HepG2 (cell line): ENCODE results near the gene SLC48A1.

Source experiments
- BHLHE40 ChIP-seq: IDR thresholded peaks from 2 replicates; pipeline ENCODE4 v1.6.1; 2011; ENCODE audit warnings: low read length, improper control_type of control experiment
- EP300 ChIP-seq, 3 experiments: sonication (generic) in 1 of 3; formaldehyde crosslinking in 1 of 3; IDR thresholded peaks; 2 replicates each; pipeline versions ENCODE4 v1.5.1 to v1.6.1; 2011 to 2020; ENCODE audit warnings: low read depth in 2 of 3, low read length in 2 of 3, borderline replicate concordance in 1 of 3, improper control_type of control experiment in 1 of 3, mild to moderate bottlenecking in 1 of 3, missing genetic modification reagents in 1 of 3, moderate library complexity in 1 of 3
- GATAD1 ChIP-seq: IDR thresholded peaks from 2 replicates; pipeline ENCODE4 v1.6.1; 2016; ENCODE audit warnings: missing genetic modification reagents, missing compliant biosample characterization
- HNRNPH1 ChIP-seq: fragments of 200-400 bp; formaldehyde crosslinking; optimal IDR thresholded peaks from 2 replicates; pipeline ENCODE3; 2017; ENCODE audit warnings: mild to moderate bottlenecking, low read depth, low read length
- MAFK ChIP-seq, 2 experiments: IDR thresholded peaks in 1 of 2; conservative IDR thresholded peaks in 1 of 2; 2 replicates each; pipeline ENCODE4 v1.6.1; 2011; ENCODE audit warnings: improper control_type of control experiment in 2 of 2, low read length in 2 of 2
- POLR2A ChIP-seq, 2 experiments: IDR thresholded peaks; 2 replicates each; pipeline ENCODE4 v1.6.1; 2011; ENCODE audit warnings: low read depth in 2 of 2, low read length in 2 of 2, mild to moderate bottlenecking in 1 of 2, moderate library complexity in 1 of 2; ENCODE audit not compliant: insufficient read depth in 1 of 2
- POLR2AphosphoS5 ChIP-seq: IDR thresholded peaks from 2 replicates; pipeline ENCODE4 v1.6.1; 2012; ENCODE audit warnings: low read depth, low read length
- SIN3B ChIP-seq: fragments of 150-350 bp; IDR thresholded peaks from 2 replicates; pipeline ENCODE4 v1.6.1; 2014; ENCODE audit warnings: low read length
- TAF1 ChIP-seq: sonication (generic); formaldehyde crosslinking; IDR thresholded peaks from 2 replicates; pipeline ENCODE4 v1.4.0; 2020; ENCODE audit warnings: missing genetic modification reagents
- ZNF232 ChIP-seq: sonication (generic); formaldehyde crosslinking; IDR thresholded peaks from 2 replicates; pipeline ENCODE4 v1.4.0; 2020; ENCODE audit warnings: missing genetic modification reagents, borderline replicate concordance
- ZNF530 ChIP-seq: sonication (generic); formaldehyde crosslinking; IDR thresholded peaks from 2 replicates; pipeline ENCODE4 v1.5.0; 2020; ENCODE audit warnings: low read depth, mild to moderate bottlenecking, missing genetic modification reagents
- ZNF660 ChIP-seq: sonication (generic); formaldehyde crosslinking; IDR thresholded peaks from 2 replicates; pipeline ENCODE4 v1.5.1; 2020; ENCODE audit warnings: mild to moderate bottlenecking, low read depth, missing genetic modification reagents, borderline replicate concordance
- TF ChIP-seq, protein P1 (sequence below): sonication (generic); formaldehyde crosslinking; IDR thresholded peaks from 2 replicates; pipeline ENCODE4 v1.4.0; 2020; ENCODE audit warnings: missing genetic modification reagents
- TF ChIP-seq, protein P2 (sequence below): IDR thresholded peaks from 2 replicates; pipeline ENCODE4 v1.6.1; 2016; ENCODE audit warnings: control low read depth

DNA sequence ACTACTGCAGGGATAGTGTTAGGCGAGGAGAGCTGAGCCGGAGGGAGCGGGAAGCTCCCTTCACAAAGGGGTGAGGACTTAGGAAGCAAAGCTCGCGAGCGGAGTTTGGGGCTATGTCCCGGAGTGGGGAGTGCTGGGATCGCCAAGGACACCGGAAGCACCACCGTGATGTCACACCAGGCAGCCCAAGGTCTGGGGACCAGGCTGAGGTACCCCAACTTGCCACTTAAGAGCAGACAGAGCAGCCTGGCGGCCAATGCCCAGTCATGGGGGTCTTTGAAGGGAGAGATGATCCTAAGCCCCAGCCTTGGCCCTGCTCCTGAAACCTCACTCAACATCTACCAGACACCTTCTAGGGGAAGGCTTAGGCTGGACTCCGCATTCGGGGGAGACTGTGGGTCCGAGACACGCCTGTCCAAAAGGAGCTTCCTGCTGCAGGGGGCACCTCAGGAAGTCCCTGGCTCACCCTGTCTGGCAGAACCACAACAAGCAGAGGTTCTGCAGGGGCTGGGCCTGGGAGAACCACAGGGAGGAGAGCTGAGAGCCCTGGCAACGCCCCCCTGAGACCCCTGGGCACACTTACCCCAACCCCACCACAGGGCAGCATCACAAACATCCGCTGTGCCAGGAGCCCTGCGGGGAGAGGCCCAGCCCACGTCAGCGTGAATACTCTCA is 17.8 kb downstream of the SLC48A1 start:
- TF ChIP-seq GATAD1 (CRISPR knock-in tag) = no peak
- no peak for TF ChIP-seq POLR2AphosphoS5
- TF ChIP-seq TAF1 (CRISPR knock-in tag) = no peak
- TF ChIP-seq BHLHE40 = no peak
- TF ChIP-seq HNRNPH1 = no peak
- TF ChIP-seq ZNF660 (CRISPR knock-in tag) = no peak
- TF ChIP-seq, protein P1, sequence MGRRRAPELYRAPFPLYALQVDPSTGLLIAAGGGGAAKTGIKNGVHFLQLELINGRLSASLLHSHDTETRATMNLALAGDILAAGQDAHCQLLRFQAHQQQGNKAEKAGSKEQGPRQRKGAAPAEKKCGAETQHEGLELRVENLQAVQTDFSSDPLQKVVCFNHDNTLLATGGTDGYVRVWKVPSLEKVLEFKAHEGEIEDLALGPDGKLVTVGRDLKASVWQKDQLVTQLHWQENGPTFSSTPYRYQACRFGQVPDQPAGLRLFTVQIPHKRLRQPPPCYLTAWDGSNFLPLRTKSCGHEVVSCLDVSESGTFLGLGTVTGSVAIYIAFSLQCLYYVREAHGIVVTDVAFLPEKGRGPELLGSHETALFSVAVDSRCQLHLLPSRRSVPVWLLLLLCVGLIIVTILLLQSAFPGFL = no peak
- no peak for TF ChIP-seq EP300 (IDR thresholded peaks at IDR 0.05; ENCODE audit: low read depth in 2 of 2, low read length in 2 of 2)
- no peak for TF ChIP-seq EP300 (CRISPR knock-in tag; IDR thresholded peaks at IDR 0.05; ENCODE audit: borderline replicate concordance)
- no peak for TF ChIP-seq POLR2A (IDR thresholded peaks at IDR 0.05; ENCODE audit: insufficient read depth in 1 of 2, low read depth in 2 of 2, low read length in 2 of 2)
- TF ChIP-seq SIN3B = no peak
- no peak for TF ChIP-seq ZNF530 (CRISPR knock-in tag)
- no peak for TF ChIP-seq ZNF232
- TF ChIP-seq MAFK (conservative IDR thresholded peaks at IDR 0.05 in 1 of 2, IDR thresholded peaks at IDR 0.05 in 1 of 2; ENCODE audit: low read length in 2 of 2) = no peak
- TF ChIP-seq, protein P2, sequence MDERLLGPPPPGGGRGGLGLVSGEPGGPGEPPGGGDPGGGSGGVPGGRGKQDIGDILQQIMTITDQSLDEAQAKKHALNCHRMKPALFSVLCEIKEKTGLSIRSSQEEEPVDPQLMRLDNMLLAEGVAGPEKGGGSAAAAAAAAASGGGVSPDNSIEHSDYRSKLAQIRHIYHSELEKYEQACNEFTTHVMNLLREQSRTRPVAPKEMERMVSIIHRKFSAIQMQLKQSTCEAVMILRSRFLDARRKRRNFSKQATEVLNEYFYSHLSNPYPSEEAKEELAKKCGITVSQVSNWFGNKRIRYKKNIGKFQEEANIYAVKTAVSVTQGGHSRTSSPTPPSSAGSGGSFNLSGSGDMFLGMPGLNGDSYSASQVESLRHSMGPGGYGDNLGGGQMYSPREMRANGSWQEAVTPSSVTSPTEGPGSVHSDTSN (CRISPR knock-in tag) = no peak
